WTC11 (cell line): ENCODE data around the gene APOD.
"Not testable (repeated sequence)": the region's sequence is repeated elsewhere in the genome, so short reads cannot be mapped to it uniquely, and the experiment has no call there.

Source experiments
- ETV6 ChIP-seq: sonication (generic); formaldehyde crosslinking; IDR thresholded peaks from 2 replicates; pipeline ENCODE4 v1.8.1; 2022; ENCODE audit warnings: mild to moderate bottlenecking, missing genetic modification reagents
- TF ChIP-seq, protein P1 (sequence below): sonication (generic); formaldehyde crosslinking; IDR thresholded peaks from 2 replicates; pipeline ENCODE4 v1.8.0; 2023; ENCODE audit warnings: missing genetic modification reagents
- TF ChIP-seq, protein P2 (sequence below): sonication (generic); formaldehyde crosslinking; conservative IDR thresholded peaks from 2 replicates; pipeline ENCODE4 v1.8.1; 2022; ENCODE audit warnings: mild to moderate bottlenecking, missing genetic modification reagents
- TF ChIP-seq, protein P3 (sequence below): fragments of 200-600 bp; IDR thresholded peaks from 2 replicates; pipeline ENCODE4 v1.8.0; 2022; ENCODE audit warnings: antibody characterized with exemption

DNA sequence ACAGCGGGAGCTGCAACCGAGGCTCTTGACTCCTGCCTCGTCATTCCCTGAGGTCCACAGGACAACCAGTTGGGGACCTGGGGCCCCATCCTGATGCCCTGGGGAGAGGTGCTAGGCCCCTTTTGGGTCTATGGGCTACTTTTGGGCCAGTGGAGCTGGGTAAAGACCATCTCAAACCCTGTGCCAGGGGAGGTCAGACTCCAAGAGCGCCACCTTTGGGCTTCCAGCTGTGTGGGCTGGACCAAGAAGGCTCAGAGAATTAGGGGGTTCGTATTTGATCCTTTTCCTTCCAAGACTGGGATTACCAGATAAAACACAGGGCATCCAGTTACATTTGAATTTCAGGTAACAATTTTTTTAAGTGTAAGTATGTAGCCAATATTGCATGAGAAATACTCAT lies 33.4 kb upstream of the APOD start:
- TF ChIP-seq, protein P1, sequence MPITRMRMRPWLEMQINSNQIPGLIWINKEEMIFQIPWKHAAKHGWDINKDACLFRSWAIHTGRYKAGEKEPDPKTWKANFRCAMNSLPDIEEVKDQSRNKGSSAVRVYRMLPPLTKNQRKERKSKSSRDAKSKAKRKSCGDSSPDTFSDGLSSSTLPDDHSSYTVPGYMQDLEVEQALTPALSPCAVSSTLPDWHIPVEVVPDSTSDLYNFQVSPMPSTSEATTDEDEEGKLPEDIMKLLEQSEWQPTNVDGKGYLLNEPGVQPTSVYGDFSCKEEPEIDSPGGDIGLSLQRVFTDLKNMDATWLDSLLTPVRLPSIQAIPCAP (CRISPR knock-in tag) = not testable (repeated sequence)
- TF ChIP-seq, protein P2, sequence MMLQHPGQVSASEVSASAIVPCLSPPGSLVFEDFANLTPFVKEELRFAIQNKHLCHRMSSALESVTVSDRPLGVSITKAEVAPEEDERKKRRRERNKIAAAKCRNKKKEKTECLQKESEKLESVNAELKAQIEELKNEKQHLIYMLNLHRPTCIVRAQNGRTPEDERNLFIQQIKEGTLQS (CRISPR knock-in tag) = not testable (repeated sequence)
- TF ChIP-seq, protein P3, sequence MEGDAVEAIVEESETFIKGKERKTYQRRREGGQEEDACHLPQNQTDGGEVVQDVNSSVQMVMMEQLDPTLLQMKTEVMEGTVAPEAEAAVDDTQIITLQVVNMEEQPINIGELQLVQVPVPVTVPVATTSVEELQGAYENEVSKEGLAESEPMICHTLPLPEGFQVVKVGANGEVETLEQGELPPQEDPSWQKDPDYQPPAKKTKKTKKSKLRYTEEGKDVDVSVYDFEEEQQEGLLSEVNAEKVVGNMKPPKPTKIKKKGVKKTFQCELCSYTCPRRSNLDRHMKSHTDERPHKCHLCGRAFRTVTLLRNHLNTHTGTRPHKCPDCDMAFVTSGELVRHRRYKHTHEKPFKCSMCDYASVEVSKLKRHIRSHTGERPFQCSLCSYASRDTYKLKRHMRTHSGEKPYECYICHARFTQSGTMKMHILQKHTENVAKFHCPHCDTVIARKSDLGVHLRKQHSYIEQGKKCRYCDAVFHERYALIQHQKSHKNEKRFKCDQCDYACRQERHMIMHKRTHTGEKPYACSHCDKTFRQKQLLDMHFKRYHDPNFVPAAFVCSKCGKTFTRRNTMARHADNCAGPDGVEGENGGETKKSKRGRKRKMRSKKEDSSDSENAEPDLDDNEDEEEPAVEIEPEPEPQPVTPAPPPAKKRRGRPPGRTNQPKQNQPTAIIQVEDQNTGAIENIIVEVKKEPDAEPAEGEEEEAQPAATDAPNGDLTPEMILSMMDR = not testable (repeated sequence)
- not testable (repeated sequence) for TF ChIP-seq ETV6
